Renal cortical epithelial cell (primary cell): Measurements from ENCODE around the gene FSCN2. TPM values are rescaled to one million over a fixed set of nuclear protein-coding genes. Genes with fewer than 3 reads are reported as not detected.
A peak's percentile ranks its signal among the peaks of the same experiment; 100 is the strongest.

Experiments used
- DNase-seq: peaks from one replicate; pipeline ENCODE4 v3.0.0-alpha.2; 2011; ENCODE audit warnings: low read depth
- total RNA-seq: library from RNA; depleted of rRNA; stranded (reverse); fragments of >200 nt; gene quantifications from 2 replicates; pipeline ENCODE4 v1.2.3, GENCODE V29; 2014

FSCN2 gene, protein sequence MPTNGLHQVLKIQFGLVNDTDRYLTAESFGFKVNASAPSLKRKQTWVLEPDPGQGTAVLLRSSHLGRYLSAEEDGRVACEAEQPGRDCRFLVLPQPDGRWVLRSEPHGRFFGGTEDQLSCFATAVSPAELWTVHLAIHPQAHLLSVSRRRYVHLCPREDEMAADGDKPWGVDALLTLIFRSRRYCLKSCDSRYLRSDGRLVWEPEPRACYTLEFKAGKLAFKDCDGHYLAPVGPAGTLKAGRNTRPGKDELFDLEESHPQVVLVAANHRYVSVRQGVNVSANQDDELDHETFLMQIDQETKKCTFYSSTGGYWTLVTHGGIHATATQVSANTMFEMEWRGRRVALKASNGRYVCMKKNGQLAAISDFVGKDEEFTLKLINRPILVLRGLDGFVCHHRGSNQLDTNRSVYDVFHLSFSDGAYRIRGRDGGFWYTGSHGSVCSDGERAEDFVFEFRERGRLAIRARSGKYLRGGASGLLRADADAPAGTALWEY
- total RNA-seq = 3.1 and 4.7 TPM in 2 replicates

GRCh38 chr17:81527591-81528383 lies at the start of gene FSCN2:
Gene FSCN2 (plus strand): TSS chr17:81528377. CDS start chr17:81528532, 155 bp downstream.
- no peak for DNase-seq

GRCh38 chr17:81479175-81480071 lies 48.8 kb upstream of the FSCN2 start:
- DNase-seq = no peak

DNA sequence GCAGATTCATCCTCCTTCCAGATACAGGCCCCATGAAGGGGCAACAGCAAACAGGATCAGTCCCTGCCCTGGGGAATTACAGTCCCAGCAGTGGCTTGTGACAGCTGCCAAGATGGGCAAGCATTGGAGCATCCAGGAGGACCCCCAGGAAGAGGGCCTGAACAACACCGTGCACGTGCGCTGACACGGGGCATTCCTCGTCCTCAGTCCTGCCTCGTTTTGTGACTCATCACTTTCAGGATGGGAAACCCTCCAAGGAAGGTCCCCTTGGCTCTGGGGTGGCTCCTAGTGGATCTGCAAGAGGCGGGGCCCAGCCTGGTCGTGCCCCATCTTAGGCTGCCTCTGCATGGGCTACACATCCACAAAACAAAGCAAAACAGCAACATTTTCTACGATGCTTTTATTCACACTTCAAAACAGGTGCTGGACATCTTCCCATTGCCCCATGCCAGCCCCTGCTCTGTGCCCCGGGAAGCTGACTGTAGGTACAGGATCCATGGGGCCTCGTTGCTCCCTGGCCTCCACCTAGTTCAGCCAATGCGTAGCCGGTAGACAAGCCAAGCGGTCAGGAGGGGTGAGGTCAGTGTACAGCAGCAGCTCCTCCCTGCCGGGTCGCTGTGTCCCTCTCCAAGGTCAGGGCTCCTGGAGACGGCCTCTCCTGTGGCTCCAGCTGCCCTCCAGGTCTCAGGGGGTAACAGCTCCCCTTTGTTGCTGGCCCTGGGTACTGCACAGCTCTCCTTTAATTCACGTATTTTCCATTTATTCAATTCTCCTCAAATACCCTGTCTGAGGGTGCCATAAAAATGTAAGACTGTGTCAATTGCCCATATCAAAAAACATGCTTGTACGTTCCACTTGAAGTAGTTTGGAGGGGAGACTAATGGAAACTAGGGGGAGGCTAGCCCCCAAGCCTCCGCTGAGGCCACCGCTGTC lies 47.8 kb upstream of the FSCN2 start:
- peak; percentile 48 for DNase-seq

DNA sequence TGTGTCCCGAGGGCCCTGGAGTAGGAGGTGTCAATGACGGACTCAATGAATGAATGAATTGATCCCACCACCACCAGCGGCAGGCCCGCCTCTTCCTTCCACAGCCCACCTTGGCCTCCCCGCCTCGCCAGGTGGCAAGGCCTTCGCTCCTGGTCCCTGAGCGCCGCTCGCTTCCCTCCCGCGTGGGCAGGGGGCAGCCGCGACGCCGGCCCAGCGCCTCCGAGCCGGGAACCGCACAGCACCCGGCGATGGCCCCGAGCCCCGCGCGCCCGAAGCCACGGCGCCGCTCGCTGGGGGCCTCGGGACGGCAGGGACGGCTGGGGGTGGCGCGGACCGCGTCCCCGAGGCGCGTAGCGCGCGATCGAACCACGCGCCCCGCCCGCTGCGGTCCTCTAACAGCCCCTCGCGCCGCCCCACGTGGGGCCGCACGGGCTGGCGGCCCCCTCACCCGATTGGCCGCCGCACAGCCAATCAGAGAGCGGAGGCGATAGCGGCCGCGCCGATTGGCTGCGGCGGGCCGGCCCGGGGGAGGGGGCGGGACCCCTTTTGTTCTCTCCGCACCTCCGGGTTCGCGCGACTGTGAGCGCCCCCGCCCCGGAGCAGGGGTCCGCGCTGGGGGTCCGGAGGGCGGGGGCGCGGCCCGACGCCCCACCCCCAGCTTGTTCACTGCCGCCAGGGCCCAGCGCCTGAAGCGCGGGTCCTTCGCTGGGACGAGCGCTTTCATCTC lies 46.9 kb upstream of the FSCN2 start:
- DNase-seq = no peak

GRCh38 chr17:81481815-81482505 lies 46.2 kb upstream of the FSCN2 start:
- no peak for DNase-seq

DNA sequence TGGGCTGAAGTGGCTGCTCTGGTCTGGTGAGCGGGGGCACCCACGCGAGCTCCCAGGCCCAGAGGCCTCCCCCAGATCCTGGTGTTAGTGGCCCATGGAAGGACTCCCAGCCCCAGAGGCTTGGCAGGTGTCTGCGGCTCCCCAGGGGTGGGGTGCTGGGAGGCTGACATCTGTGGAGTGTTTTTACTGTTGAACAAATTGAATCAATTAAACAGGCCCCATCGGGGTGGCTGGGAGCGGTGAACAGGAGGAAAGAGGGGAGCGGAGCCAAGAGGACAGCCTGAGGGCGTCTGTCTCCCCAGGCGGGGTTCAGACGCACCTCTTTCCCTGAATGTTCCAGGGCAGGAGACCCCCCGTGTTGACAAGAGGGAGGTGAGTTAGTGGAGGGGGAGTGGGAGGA lies 45.5 kb upstream of the FSCN2 start:
- DNase-seq = no peak

GRCh38 chr17:81483085-81483861 lies 44.9 kb upstream of the FSCN2 start:
- no peak for DNase-seq

DNA sequence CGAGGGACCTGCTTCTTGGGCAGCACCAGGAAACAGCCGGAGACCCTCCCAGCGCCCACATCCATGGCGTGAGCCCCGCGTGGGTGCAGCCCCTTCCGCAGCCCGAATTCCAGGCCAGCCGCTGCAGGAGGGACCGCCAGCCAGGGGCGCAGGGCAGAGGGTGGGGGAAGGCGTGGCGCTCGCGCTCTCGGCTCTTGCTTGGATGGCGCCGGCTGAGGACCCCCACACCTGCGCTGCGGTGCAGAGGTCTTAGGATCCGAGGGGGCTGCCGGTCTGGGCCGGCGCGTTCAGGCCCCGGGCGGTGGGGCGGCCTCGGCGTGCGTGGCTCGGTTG lies 44.3 kb upstream of the FSCN2 start:
- DNase-seq = no peak

DNA sequence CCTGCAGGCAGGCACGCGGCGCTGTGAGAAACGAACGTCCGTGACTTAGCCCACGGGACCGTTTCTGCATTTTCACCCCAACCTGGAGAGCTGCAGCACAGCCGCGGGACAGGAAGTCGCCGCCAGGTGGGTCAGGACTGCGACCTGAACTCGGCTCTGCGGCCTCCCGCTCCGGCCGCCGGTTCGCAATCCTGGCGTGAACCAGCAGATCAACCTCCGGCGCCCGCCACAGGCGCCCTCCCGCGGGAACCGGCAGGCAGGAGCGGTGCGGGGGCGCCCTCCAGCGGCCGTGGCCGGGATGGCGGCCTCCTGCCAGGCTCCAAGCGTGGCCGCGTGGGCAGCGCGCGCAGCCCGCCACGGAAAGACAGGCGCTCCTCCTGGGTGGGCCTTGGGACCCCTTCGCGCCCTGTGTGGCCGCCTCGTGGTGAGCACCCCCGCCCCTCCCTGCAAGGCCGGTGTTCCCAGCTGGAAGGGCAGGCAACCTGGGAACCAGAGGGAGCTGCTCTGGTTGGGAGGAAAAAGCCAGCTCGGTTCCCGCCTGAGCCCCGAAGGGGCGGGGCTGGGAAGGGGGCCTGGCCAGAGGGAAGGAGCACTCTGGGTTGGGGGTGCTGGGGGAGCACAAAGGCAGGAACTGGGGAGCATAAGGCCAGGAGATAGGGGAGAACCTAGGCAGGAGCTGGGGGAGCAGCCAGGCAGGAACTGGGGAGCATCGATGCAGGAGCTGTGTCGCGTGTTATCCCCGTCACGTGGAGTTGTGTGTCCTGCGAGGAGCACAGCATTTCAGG lies 43.8 kb upstream of the FSCN2 start:
- DNase-seq = peak; percentile 44

DNA sequence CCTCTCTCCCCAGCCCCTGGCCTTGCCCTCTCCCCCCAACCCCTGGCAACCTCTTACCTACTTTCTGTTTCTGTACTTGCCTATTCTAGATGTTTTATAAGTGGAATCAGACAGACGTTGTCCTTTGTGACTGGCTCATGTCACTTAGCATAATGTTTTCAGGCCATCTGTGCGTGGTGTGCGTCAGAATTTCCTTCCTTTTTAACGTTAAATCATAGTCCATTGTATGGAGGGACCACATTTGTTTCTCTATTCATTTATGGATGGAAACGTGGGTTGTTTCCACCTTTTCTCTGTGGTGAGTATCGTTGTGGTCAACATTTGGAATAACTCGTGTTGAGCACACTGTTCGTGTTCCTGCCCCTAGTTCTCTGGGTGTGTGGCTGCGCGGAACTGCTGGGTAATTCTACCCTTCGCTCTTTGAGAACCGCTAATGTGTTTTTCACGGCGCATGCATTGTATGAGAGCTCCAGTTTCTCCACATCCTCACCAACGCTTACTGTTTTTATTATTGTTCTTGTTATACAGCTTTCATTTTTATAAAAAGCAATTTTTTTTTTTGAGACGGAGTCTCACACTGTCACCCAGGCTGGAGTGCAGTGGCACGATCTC lies 41.9 kb upstream of the FSCN2 start:
- DNase-seq = no peak

- no peak for DNase-seq
Observed at GRCh38 chr17:81487089-81487486, 41.1 kb upstream of the FSCN2 start.

DNA sequence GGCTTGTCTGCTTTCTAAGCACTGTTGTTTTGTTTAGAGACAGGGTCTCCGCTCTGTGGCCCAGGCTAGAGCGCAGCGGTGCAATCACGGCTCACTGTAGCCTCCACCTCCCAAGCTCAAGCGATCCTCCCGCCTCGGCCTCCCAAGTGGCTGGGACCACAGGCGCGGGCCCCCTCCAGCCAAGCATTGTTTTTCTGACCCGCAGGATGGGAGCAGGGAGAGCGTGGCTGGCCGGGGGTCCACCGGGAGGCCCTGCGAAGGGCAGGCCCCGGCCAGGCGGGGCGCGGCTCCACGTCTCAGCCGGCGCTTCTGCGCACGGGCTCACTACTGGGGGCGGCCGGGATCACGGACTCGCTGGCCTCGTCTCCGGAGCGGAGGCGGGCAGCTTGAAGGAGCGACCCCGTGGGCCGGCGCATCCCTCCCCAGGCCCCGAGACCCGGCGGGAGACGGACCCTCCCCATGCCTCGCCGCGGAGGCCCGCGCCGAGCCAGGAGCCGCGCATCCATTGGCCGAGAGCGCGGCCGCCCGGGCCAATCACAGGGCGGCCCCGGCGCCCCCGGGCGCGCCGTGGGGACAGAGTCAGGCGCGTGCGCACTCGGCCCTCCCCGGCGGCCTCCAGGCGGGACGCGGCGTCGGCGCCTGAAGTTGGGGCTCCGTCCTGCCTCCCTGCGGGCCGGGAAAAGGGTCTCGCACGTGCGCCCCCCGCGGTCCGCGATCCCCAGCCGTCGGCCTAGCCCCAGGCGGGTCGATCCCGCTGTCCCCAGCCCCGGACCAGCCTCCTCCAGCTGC lies 40.5 kb upstream of the FSCN2 start:
- DNase-seq = no peak

- DNase-seq = no peak
Observed at GRCh38 chr17:81488276-81488860, 39.8 kb upstream of the FSCN2 start.

- DNase-seq = no peak
Observed at GRCh38 chr17:81489012-81489997, 38.9 kb upstream of the FSCN2 start.
